ENCODE data around the gene STXBP3. TPM values are rescaled to one million over a fixed set of nuclear protein-coding genes. Genes with fewer than 3 reads are reported as not detected.

Gene STXBP3
- total and polyA plus RNA-seq, 10 donors, result 29.5 to 157 (median 67.5) TPM

GRCh38 chr1:108829498-108829916 is 83.0 kb downstream of the STXBP3 start:
- Histone ChIP-seq H3K27me3 (replicated peaks in 1 of 7) (no peaks in the 10 kb centered on the region), H3K36me3 (no peaks in the 10 kb centered on the region), H3K9me3 (no peaks in the 10 kb centered on the region), H3K27ac (no peak overlapping the region), H3K4me3 (no peak overlapping the region), H3K4me1 (peaks cover 0 to 29% (median 15%) of the 10 kb centered on the region in 6 donors)
- DNase-seq, result no peak
- WGBS, 5 donors, result 76 to 86% (median 76%) methylated on average over 6 of the region's 6 CpGs
- no peak for TF ChIP-seq CTCF (IDR thresholded peaks at IDR 0.05 in 8 of 11, conservative IDR thresholded peaks at IDR 0.05 in 3 of 11)
- intact Hi-C loops (cut with DNase I; ENCODE audit: low total_unique reads), result loop anchor here (2.0 kb wide), 1 partner anchor 69 kb away; no protein-coding TSS in a partner anchor

DNA sequence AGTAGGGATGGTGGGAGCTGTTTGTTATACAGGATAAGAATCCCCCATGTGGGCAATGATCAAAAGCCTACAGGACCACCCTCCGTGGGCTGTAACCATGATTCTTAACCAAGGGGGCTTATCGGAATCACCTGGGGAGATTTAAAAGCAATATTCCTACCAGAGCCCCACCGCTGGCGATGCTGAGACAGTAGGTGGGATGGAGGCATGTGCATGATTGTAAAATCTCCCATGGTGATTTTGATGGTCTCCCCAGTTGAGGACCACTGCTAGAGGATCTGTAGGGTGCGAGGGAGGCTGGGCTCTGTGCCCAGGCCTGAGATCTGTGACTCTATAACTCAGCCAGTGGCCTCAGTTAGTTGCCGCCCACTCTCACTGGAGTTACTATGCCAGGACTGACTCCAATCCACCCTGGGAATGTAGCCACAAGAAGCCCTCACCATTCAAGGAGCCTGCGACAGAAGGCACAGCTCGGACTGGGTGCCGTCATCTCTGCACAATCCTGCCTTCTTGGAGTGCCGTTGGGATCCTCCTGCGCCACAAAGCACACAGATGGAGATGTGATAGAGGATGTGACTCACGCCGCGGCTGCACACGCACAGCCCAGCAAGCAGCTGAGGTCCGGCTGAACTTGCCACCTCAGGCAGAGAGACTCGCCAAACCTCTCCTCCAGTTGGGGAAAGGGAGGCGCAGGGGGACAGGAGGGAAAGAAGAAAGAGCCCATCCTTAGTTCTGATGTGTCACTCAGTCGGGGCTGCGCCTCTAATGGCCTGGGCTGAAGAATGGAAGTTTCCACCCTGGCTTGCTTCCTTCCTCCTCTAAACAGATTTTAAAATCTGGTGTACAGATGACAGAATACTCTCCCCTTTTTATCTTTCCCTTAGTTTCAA is 83.9 kb downstream of the STXBP3 start:
- DNase-seq, result peak; percentile 73
- Histone ChIP-seq H3K27ac (peak overlapping the region in 7 of 8 donors; percentile 1 to 63 (median 58)), H3K27me3 (replicated peaks in 1 of 7) (no peaks in the 10 kb centered on the region), H3K36me3 (no peaks in the 10 kb centered on the region), H3K9me3 (no peaks in the 10 kb centered on the region), H3K4me1 (peaks cover 0 to 29% (median 15%) of the 10 kb centered on the region in 6 donors), H3K4me3 (peak overlapping the region in 2 of 8 donors; percentile 21 to 37)
- TF ChIP-seq POLR2AphosphoS5 (IDR thresholded peaks at IDR 0.05), result peak; percentile 31 to 73 (median 55)
- TF ChIP-seq POLR2A (IDR thresholded peaks at IDR 0.05), result no peak
- intact Hi-C loops (cut with DNase I; ENCODE audit: low total_unique reads), result no loop called here
- WGBS, 5 donors, result 58 to 77% (median 70%) methylated on average over 16 to 20 of the region's 20 CpGs

- Histone ChIP-seq H3K36me3 (no peaks in the 10 kb centered on the region), H3K27ac (peak overlapping the region in 6 of 8 donors; percentile 1 to 63 (median 51)), H3K4me1 (peaks cover 0 to 29% (median 15%) of the 10 kb centered on the region in 6 donors), H3K4me3 (no peak overlapping the region), H3K9me3 (no peaks in the 10 kb centered on the region), H3K27me3 (replicated peaks in 1 of 7) (no peaks in the 10 kb centered on the region)
- intact Hi-C loops (cut with DNase I; ENCODE audit: low total_unique reads), result no loop called here
- no peak for DNase-seq
- TF ChIP-seq POLR2A (IDR thresholded peaks at IDR 0.05) (no peak), CTCF (IDR thresholded peaks at IDR 0.05 in 8 of 11, conservative IDR thresholded peaks at IDR 0.05 in 3 of 11) (no peak), POLR2AphosphoS5 (IDR thresholded peaks at IDR 0.05) (no peak)
- WGBS, 5 donors, result 27 to 56% (median 41%) methylated on average over 2 of the region's 2 CpGs
Observed at GRCh38 chr1:108831225-108831624, 84.8 kb downstream of the STXBP3 start.

DNA sequence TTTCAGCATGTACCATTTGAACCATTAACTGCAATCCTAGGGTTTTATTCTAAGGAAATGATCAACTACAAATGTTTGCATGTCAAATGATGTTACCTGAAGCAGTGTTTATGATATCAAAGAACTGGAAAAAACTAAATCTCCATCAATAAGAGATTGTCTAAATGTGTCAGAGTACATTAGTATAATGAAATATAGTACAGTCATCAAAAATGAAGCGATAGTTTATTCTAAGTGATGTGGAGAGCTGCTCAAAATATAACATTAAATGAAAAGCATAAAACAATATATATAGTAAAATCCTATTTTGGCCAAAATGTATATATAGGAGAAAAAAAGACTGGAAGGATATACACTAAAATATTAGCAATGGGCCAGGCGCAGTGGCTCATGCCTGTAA is 86.5 kb downstream of the STXBP3 start:
- intact Hi-C loops (cut with DNase I; ENCODE audit: low total_unique reads), result no loop called here
- Histone ChIP-seq H3K36me3 (no peaks in the 10 kb centered on the region), H3K27ac (no peak overlapping the region), H3K4me3 (no peak overlapping the region), H3K27me3 (replicated peaks in 1 of 7) (no peaks in the 10 kb centered on the region), H3K4me1 (peaks cover 0 to 27% (median 15%) of the 10 kb centered on the region in 6 donors), H3K9me3 (peaks cover 0 to 2% (median 0%) of the 10 kb centered on the region in 8 donors)
- TF ChIP-seq POLR2AphosphoS5 (IDR thresholded peaks at IDR 0.05), result no peak
- TF ChIP-seq CTCF (IDR thresholded peaks at IDR 0.05 in 8 of 11, conservative IDR thresholded peaks at IDR 0.05 in 3 of 11), result no peak
- TF ChIP-seq POLR2A (IDR thresholded peaks at IDR 0.05), result no peak
- WGBS, 5 donors, result 88 to 100% (median 97%) methylated on average over 2 of the region's 2 CpGs
- no peak for DNase-seq

All from spleen (tissue), 11 donors.